AG04450 (cell line): ENCODE measurements around the gene RTN4RL2. TPM values are rescaled to one million over a fixed set of nuclear protein-coding genes. Genes with fewer than 3 reads are reported as not detected.
A peak's percentile ranks its signal among the peaks of the same experiment; 100 is the strongest.

Experiments
- CTCF ChIA-PET: fragments of 300-600, 350-600 bp; formaldehyde crosslinking; extraction: SDS; loops from one replicate; lab custom pipeline; 2022; ENCODE audit warnings: antibody characterized with exemption, inconsistent platforms; lab: Charles Lee
- POLR2A ChIA-PET: fragments of 350-600 bp; formaldehyde crosslinking; extraction: SDS; loops from one replicate; lab custom pipeline; 2021; ENCODE audit warnings: antibody characterized with exemption, inconsistent platforms; lab: Yijun Ruan, JAX
- DNase-seq: peaks from one replicate; pipeline ENCODE4 v3.0.0-alpha.2; 2011; ENCODE audit warnings: low read depth, low spot score
- H3K27ac ChIP-seq: one replicate; pipeline ENCODE4 v1.5.1; 2012; ENCODE audit warnings: low read depth, low read length, control low read depth
- H3K27me3 ChIP-seq: one replicate; pipeline ENCODE4 v1.6.0; 2012; ENCODE audit warnings: low read length; ENCODE audit not compliant: control insufficient read depth, insufficient read depth
- H3K4me3 ChIP-seq: 2 replicates; pipeline ENCODE4 v1.5.1; 2011; ENCODE audit warnings: mild to moderate bottlenecking, low read depth, low read length, control low read depth
- H3K9me3 ChIP-seq: 2 replicates; pipeline ENCODE4 v1.5.1; 2012; ENCODE audit warnings: low read length; ENCODE audit not compliant: control insufficient read depth, insufficient read depth
- polyA plus RNA-seq: library from polyadenylated mRNA; depleted of rRNA; stranded (reverse); fragments of >200 nt; gene quantifications from 2 replicates; pipeline ENCODE4 v1.2.3, GENCODE V29; 2011
- TF ChIP-seq, protein P1 (sequence below): IDR thresholded peaks from 2 replicates; pipeline ENCODE4 v1.5.1; 2011; ENCODE audit warnings: low read depth, low read length, control low read depth, inconsistent platforms

RTN4RL2 gene
- polyA plus RNA-seq, 1 experiment, result 0.11 TPM

DNA sequence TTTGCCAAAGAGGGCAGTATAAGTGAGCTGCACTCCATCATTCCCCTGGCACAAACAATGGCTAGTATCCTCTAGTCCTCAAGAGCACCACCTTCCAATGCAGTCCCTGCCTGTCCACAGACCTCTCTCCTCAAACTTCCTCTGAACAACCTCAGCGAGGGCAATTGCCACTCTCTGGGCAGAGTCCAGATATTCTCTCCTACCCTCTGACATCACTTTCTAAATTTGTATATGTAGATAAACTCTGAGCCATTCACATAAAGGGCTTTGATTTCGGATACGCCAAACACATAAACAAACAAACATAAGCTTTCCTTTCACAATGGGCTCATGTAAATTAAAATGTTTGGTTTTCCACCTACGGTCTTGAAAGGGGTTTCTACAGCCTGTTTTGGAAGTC lies 30.4 kb upstream of the RTN4RL2 start:
- no peaks in the 10 kb centered on the region for H3K9me3 ChIP-seq
- H3K4me3 ChIP-seq, result no peak overlapping the region
- ChIA-PET CTCF (interaction anchor here (1.3 to 1.6 kb wide), 4 partner anchors 28 to 214 kb away, joined by 3 to 18 read pairs (median 4); no protein-coding TSS in a partner anchor), POLR2A (no interaction called here)
- H3K27me3 ChIP-seq, result no peaks in the 10 kb centered on the region
- TF ChIP-seq, protein P1, sequence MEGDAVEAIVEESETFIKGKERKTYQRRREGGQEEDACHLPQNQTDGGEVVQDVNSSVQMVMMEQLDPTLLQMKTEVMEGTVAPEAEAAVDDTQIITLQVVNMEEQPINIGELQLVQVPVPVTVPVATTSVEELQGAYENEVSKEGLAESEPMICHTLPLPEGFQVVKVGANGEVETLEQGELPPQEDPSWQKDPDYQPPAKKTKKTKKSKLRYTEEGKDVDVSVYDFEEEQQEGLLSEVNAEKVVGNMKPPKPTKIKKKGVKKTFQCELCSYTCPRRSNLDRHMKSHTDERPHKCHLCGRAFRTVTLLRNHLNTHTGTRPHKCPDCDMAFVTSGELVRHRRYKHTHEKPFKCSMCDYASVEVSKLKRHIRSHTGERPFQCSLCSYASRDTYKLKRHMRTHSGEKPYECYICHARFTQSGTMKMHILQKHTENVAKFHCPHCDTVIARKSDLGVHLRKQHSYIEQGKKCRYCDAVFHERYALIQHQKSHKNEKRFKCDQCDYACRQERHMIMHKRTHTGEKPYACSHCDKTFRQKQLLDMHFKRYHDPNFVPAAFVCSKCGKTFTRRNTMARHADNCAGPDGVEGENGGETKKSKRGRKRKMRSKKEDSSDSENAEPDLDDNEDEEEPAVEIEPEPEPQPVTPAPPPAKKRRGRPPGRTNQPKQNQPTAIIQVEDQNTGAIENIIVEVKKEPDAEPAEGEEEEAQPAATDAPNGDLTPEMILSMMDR, result no peak
- DNase-seq, result no peak
- H3K27ac ChIP-seq, result no peak overlapping the region

DNA sequence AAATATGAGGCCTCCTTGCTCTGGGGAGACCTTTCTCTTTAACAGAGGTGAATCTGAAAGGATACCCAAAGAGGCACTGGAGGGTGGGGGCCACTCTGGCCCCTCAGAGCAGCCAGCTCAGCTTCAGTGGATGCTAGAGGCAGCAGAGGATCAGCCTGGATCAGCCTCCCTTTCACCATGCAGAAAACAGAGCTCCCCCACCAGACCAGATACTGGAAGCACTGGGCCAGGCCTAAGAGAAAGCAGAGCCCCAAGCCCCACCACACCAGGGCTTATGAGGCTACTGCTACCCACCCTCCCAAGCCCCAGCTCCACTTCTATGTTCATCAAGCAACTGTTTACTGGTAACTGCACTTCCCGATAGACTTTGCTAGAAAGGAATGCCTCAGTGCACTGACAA lies 29.4 kb upstream of the RTN4RL2 start:
- Histone ChIP-seq H3K27ac (no peak overlapping the region), H3K4me3 (no peak overlapping the region), H3K9me3 (no peaks in the 10 kb centered on the region), H3K27me3 (no peaks in the 10 kb centered on the region)
- POLR2A ChIA-PET, result no interaction called here
- CTCF ChIA-PET, result interaction anchor here (0.6 to 1.6 kb wide), 5 partner anchors 20 to 213 kb away, joined by 3 to 18 read pairs (median 3); no protein-coding TSS in a partner anchor
- no peak for DNase-seq
- TF ChIP-seq, protein P1, result no peak

DNA sequence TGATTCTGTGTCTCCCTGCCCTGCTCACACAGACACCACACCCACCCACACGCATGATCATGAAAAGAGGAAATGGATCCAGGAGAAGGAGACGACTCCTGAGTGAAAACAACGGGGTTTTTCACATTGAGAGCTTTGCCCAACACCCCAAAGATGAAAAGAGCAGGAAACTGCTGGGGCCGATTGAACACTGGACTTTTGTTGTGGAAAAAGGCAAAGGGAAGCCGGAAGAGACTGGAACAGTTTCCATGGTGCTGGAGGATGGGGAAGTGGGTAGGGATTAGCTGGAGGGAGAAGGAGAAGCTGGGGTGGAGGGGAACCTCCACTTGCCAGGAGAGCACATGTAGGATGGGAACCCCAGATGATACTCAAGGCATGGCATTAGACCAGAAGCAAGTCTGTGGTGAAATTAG lies 28.2 kb upstream of the RTN4RL2 start:
- CTCF ChIA-PET, result no interaction called here
- no peak overlapping the region for H3K4me3 ChIP-seq
- no peaks in the 10 kb centered on the region for H3K9me3 ChIP-seq
- H3K27ac ChIP-seq, result peak overlapping the region; percentile 84
- no peaks in the 10 kb centered on the region for H3K27me3 ChIP-seq
- no peak for DNase-seq
- POLR2A ChIA-PET, result no interaction called here
- TF ChIP-seq, protein P1, result no peak

DNA sequence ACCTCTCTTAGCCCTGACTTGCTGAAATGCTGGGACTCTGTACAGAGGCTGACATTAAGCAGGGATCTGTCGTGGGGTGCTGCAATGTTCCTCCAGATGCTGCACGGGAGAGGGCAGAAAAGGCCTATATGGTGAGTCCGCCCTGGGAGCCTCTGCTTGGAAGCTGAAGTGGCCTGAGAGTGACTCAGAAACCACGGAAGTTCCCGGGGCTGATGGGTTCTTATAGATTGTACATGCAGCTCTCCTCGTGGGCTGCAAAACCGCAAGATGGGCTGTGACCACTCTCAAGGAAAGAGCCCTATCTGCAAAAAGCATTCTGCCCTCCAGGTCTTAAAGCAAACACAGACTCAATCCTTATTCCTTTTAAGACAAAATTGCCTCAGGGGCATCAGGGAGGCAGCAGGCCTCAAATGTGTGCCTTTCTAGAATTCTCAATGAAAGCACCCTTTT lies 27.6 kb upstream of the RTN4RL2 start:
- Histone ChIP-seq H3K27ac (peak overlapping the region; percentile 84), H3K4me3 (no peak overlapping the region), H3K9me3 (no peaks in the 10 kb centered on the region), H3K27me3 (no peaks in the 10 kb centered on the region)
- CTCF ChIA-PET, result no interaction called here
- DNase-seq, result peak; percentile 61
- POLR2A ChIA-PET, result no interaction called here
- TF ChIP-seq, protein P1, result no peak

DNA sequence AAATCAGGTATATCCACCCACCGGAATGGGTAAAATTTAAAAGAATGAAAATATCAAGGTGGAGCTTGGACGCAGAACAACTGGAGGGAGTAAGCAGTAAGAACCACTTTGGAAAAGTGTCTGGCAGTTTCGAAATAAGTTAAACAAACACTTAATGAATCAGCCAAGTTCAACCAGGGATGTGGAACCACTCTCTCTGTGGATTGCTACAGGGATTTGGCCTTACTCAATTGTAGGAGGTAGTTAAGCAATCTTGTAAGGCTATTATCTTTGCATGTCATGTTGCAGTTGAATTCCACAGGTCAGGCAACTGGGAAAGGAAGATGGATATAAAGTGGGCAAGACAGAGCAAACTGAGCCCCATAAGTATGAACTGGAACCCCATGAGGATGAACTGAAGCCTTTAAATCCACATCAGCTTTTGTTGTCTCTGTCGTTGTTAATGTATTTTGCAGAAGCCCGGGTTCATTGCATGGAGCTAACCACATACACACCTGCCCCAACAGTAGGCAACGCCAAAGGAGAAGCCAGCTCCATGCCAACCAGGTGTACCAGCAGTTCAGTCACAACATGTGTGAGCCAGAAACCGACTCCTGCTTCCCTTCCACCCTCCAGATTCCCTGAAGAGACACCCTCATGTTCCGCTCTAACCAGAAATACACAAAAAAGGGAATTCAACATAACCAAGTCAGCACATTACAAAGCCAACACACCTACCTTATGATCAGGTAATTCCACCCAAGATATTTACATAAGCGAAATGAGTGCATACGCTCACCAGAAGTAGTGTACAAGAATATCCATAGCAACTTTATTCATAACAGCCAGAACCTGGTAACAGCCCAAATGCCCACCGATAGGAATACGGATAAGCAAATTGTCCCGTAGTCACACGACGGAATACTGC lies 25.4 kb upstream of the RTN4RL2 start:
- POLR2A ChIA-PET, result interaction anchor here (0.6 kb wide), 1 partner anchor 24 kb away, joined by 13 read pairs; no protein-coding TSS in a partner anchor
- TF ChIP-seq, protein P1, result no peak
- no peak overlapping the region for H3K4me3 ChIP-seq
- DNase-seq, result peak; percentile 86
- CTCF ChIA-PET, result interaction anchor here (0.6 to 1.3 kb wide), 3 partner anchors 23 to 58 kb away, joined by 3 to 12 read pairs (median 4); no protein-coding TSS in a partner anchor
- H3K9me3 ChIP-seq, result no peaks in the 10 kb centered on the region
- no peaks in the 10 kb centered on the region for H3K27me3 ChIP-seq
- peak overlapping the region; percentile 41 for H3K27ac ChIP-seq
